Measurements from ENCODE around the gene OR5K4. TPM values are rescaled to one million over a fixed set of nuclear protein-coding genes. Genes with fewer than 3 reads are reported as not detected.

OR5K4 gene, protein sequence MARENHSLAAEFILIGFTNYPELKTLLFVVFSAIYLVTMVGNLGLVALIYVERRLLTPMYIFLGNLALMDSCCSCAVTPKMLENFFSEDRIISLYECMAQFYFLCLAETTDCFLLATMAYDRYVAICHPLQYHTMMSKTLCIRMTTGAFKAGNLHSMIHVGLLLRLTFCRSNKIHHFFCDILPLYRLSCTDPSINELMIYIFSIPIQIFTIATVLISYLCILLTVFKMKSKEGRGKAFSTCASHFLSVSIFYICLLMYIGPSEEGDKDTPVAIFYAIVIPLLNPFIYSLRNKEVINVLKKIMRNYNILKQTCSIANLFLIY
- not detected for polyA plus RNA-seq (2013, experiment 1 of 2)
- polyA plus RNA-seq (2013, experiment 2 of 2): not detected

DNA sequence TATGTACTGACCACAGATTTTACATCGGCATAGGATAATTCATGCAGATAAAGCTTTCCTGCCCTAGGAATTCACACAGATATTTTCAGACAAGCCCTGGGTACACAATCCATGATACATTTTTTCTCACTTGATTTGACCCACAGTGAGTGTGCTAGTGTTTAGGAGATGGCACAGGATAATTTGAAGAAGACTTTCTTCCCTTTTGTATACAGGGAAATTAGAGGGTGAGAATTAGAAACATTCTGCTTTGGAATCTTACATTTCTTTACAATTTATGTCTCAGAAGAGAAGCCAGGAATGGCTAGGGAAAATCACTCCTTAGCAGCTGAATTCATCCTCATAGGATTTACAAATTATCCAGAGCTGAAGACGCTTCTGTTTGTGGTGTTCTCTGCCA is at the start of gene OR5K4:
Gene OR5K4 (plus strand): TSS at position 301 of the 400 bp plus-strand sequence. CDS start 0 bp downstream, at position 301.
- Histone ChIP-seq H4K8ac (ENCODE audit: low read length) (no peak within 1 kb of the TSS), H3K4ac (ENCODE audit: low read depth in 1 of 2, low read length in 2 of 2) (no peak within 1 kb of the TSS), H2BK120ac (ENCODE audit: low read depth, low read length) (no peak within 1 kb of the TSS), H3K4me3 (ENCODE audit: insufficient read depth in 1 of 2, low read depth in 1 of 2, low read length in 2 of 2) (no peak within 1 kb of the TSS), H2AK5ac (ENCODE audit: low read length, severe bottlenecking) (no peak within 1 kb of the TSS), H4K91ac (ENCODE audit: low read length) (no peak within 1 kb of the TSS), H3K9me3 (ENCODE audit: control insufficient read depth, low read length) (peaks cover 3% of the 10 kb centered on the region), H2BK5ac (ENCODE audit: low read depth, low read length, poor library complexity, severe bottlenecking) (no peak within 1 kb of the TSS), H3K23ac (ENCODE audit: low read length in 2 of 2) (no peak within 1 kb of the TSS), H3K27ac (ENCODE audit: low read length, poor library complexity, severe bottlenecking) (no peak within 1 kb of the TSS), H3K79me1 (replicated peaks; ENCODE audit: low read length, poor library complexity, severe bottlenecking) (no peaks in the 10 kb centered on the region), H3K36me3 (ENCODE audit: control insufficient read depth in 1 of 2, insufficient read depth in 2 of 2, low read depth in 1 of 2, low read length in 2 of 2) (no peaks in the 10 kb centered on the region), H3K18ac (ENCODE audit: low read depth in 1 of 2, low read length in 2 of 2) (no peak within 1 kb of the TSS), H2BK15ac (ENCODE audit: low read depth, poor library complexity, severe bottlenecking) (no peak within 1 kb of the TSS), H2AFZ (ENCODE audit: low read depth, low read length) (no peak within 1 kb of the TSS), H3K14ac (ENCODE audit: low read length in 2 of 2) (no peak within 1 kb of the TSS), H3K4me1 (ENCODE audit: control insufficient read depth, insufficient read depth, low read depth, low read length) (no peaks in the 10 kb centered on the region), H3K4me2 (ENCODE audit: low read length, poor library complexity, severe bottlenecking) (no peak within 1 kb of the TSS), H2BK12ac (ENCODE audit: low read length in 2 of 2) (no peak within 1 kb of the TSS), H3K9ac (ENCODE audit: low read length) (no peak within 1 kb of the TSS), H3K27me3 (ENCODE audit: control insufficient read depth in 1 of 2, insufficient read depth in 1 of 2, low read length in 2 of 2) (peaks cover 0 to 3% of the 10 kb centered on the region in 2 experiments)
- DNase-seq: no peak
- 82% methylated on average over 1 of the region's 2 CpGs for WGBS

DNA sequence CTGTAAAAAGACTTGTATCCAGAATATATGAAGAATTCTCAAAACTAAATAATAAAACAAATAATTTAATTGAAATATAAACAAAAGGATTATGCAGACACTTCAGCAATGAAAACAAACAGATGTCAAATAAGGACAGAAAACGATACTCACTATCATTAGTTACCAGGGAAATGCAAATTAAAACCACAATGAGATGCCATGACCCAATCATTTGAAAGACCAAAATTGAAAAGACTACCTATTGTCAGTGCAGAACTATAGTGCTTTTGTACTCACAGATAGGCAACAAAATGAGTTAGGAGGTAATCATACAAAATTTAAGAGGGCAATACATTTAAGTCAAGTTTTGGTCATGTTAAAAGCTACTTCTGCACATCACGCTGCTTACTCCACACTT is 31.6 kb upstream of the OR5K4 start:
- WGBS: 73% methylated on average over 1 of the region's 2 CpGs
- Histone ChIP-seq H3K18ac (ENCODE audit: low read depth in 1 of 2, low read length in 2 of 2) (no peak overlapping the region), H3K4ac (ENCODE audit: low read depth in 1 of 2, low read length in 2 of 2) (no peak overlapping the region), H2AK5ac (ENCODE audit: low read length, severe bottlenecking) (no peak overlapping the region), H2BK12ac (ENCODE audit: low read length in 2 of 2) (no peak overlapping the region), H2BK5ac (ENCODE audit: low read depth, low read length, poor library complexity, severe bottlenecking) (no peak overlapping the region), H3K4me3 (ENCODE audit: insufficient read depth in 1 of 2, low read depth in 1 of 2, low read length in 2 of 2) (no peak overlapping the region), H3K36me3 (ENCODE audit: control insufficient read depth in 1 of 2, insufficient read depth in 2 of 2, low read depth in 1 of 2, low read length in 2 of 2) (no peaks in the 10 kb centered on the region), H3K9me3 (ENCODE audit: control insufficient read depth, low read length) (no peaks in the 10 kb centered on the region), H3K79me1 (replicated peaks; ENCODE audit: low read length, poor library complexity, severe bottlenecking) (no peaks in the 10 kb centered on the region), H2BK15ac (ENCODE audit: low read depth, poor library complexity, severe bottlenecking) (no peak overlapping the region), H3K9ac (ENCODE audit: low read length) (no peak overlapping the region), H2BK120ac (ENCODE audit: low read depth, low read length) (no peak overlapping the region), H3K4me2 (ENCODE audit: low read length, poor library complexity, severe bottlenecking) (no peak overlapping the region), H3K4me1 (ENCODE audit: control insufficient read depth, insufficient read depth, low read depth, low read length) (peaks cover 3% of the 10 kb centered on the region), H3K23ac (ENCODE audit: low read length in 2 of 2) (no peak overlapping the region), H2AFZ (ENCODE audit: low read depth, low read length) (no peak overlapping the region), H3K27me3 (ENCODE audit: control insufficient read depth in 1 of 2, insufficient read depth in 1 of 2, low read length in 2 of 2) (peaks cover 5 to 8% of the 10 kb centered on the region in 2 experiments), H3K14ac (ENCODE audit: low read length in 2 of 2) (no peak overlapping the region), H4K91ac (ENCODE audit: low read length) (no peak overlapping the region), H4K8ac (ENCODE audit: low read length) (no peak overlapping the region), H3K27ac (ENCODE audit: low read length, poor library complexity, severe bottlenecking) (no peak overlapping the region)
- DNase-seq: no peak

DNA sequence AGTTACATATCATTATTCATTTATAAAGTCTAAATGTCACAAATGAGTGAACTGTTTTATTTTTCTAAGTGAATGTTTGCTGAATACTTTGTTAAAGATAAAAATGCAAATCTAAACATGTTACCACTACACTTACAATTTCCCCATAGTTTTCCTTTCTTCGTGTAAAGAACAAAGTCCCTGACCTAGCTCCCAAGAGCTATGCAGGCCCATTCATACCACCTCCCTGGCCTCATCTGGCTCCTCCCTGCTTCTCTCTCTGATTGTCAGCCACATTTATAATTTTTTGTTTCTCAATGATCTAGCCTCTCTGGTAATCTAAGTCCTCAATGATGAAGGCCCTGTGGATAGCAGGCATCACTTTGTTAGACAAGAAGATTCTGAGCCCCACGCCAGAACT is 31.0 kb upstream of the OR5K4 start:
- no peak overlapping the region for H2BK15ac ChIP-seq (ENCODE audit: low read depth, poor library complexity, severe bottlenecking)
- 66% methylated on average over 2 of the region's 2 CpGs for WGBS
- peaks cover 3% of the 10 kb centered on the region for H3K4me1 ChIP-seq (ENCODE audit: control insufficient read depth, insufficient read depth, low read depth, low read length)
- H4K8ac ChIP-seq (ENCODE audit: low read length): no peak overlapping the region
- no peaks in the 10 kb centered on the region for H3K9me3 ChIP-seq (ENCODE audit: control insufficient read depth, low read length)
- H3K23ac ChIP-seq (ENCODE audit: low read length in 2 of 2): no peak overlapping the region
- no peak overlapping the region for H3K9ac ChIP-seq (ENCODE audit: low read length)
- H3K36me3 ChIP-seq (ENCODE audit: control insufficient read depth in 1 of 2, insufficient read depth in 2 of 2, low read depth in 1 of 2, low read length in 2 of 2): no peaks in the 10 kb centered on the region
- no peak overlapping the region for H3K4me2 ChIP-seq (ENCODE audit: low read length, poor library complexity, severe bottlenecking)
- no peak overlapping the region for H2BK5ac ChIP-seq (ENCODE audit: low read depth, low read length, poor library complexity, severe bottlenecking)
- H4K91ac ChIP-seq (ENCODE audit: low read length): no peak overlapping the region
- H3K27ac ChIP-seq (ENCODE audit: low read length, poor library complexity, severe bottlenecking): no peak overlapping the region
- H3K4ac ChIP-seq (ENCODE audit: low read depth in 1 of 2, low read length in 2 of 2): no peak overlapping the region
- H2AFZ ChIP-seq (ENCODE audit: low read depth, low read length): no peak overlapping the region
- no peak overlapping the region for H2BK120ac ChIP-seq (ENCODE audit: low read depth, low read length)
- no peak overlapping the region for H3K18ac ChIP-seq (ENCODE audit: low read depth in 1 of 2, low read length in 2 of 2)
- no peak overlapping the region for H2BK12ac ChIP-seq (ENCODE audit: low read length in 2 of 2)
- H3K14ac ChIP-seq (ENCODE audit: low read length in 2 of 2): no peak overlapping the region
- no peak overlapping the region for H3K4me3 ChIP-seq (ENCODE audit: insufficient read depth in 1 of 2, low read depth in 1 of 2, low read length in 2 of 2)
- H2AK5ac ChIP-seq (ENCODE audit: low read length, severe bottlenecking): no peak overlapping the region
- no peaks in the 10 kb centered on the region for H3K79me1 ChIP-seq (replicated peaks; ENCODE audit: low read length, poor library complexity, severe bottlenecking)
- H3K27me3 ChIP-seq (ENCODE audit: control insufficient read depth in 1 of 2, insufficient read depth in 1 of 2, low read length in 2 of 2): peaks cover 5 to 8% of the 10 kb centered on the region in 2 experiments
- DNase-seq: no peak

DNA sequence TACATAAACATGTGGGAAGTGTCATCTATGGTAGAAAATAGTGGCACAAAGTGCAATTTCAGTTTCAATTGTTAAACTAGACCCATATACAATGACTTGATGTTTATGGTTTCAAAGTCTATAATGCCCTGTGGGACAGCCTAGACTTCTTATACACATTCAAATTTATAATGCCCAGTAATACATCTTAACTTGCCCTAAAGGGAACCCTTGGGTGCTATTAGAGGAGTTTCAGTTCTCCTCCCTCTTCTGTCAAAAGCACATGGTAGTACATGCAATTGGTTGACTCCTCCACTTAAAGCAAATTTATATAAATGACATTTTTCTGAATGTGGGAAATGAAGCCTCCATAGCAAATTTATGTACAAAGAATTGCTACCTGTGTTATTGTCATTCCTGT is 30.2 kb upstream of the OR5K4 start:
- no peak overlapping the region for H3K23ac ChIP-seq (ENCODE audit: low read length in 2 of 2)
- no peak overlapping the region for H3K4ac ChIP-seq (ENCODE audit: low read depth in 1 of 2, low read length in 2 of 2)
- no peak overlapping the region for H3K14ac ChIP-seq (ENCODE audit: low read length in 2 of 2)
- no peak overlapping the region for H2BK120ac ChIP-seq (ENCODE audit: low read depth, low read length)
- H2AK5ac ChIP-seq (ENCODE audit: low read length, severe bottlenecking): no peak overlapping the region
- no peak overlapping the region for H3K18ac ChIP-seq (ENCODE audit: low read depth in 1 of 2, low read length in 2 of 2)
- H3K36me3 ChIP-seq (ENCODE audit: control insufficient read depth in 1 of 2, insufficient read depth in 2 of 2, low read depth in 1 of 2, low read length in 2 of 2): no peaks in the 10 kb centered on the region
- no peak overlapping the region for H2BK5ac ChIP-seq (ENCODE audit: low read depth, low read length, poor library complexity, severe bottlenecking)
- H2AFZ ChIP-seq (ENCODE audit: low read depth, low read length): no peak overlapping the region
- no peak for DNase-seq
- peaks cover 3% of the 10 kb centered on the region for H3K4me1 ChIP-seq (ENCODE audit: control insufficient read depth, insufficient read depth, low read depth, low read length)
- H2BK12ac ChIP-seq (ENCODE audit: low read length in 2 of 2): no peak overlapping the region
- H3K79me1 ChIP-seq (replicated peaks; ENCODE audit: low read length, poor library complexity, severe bottlenecking): no peaks in the 10 kb centered on the region
- H3K9me3 ChIP-seq (ENCODE audit: control insufficient read depth, low read length): no peaks in the 10 kb centered on the region
- H3K4me2 ChIP-seq (ENCODE audit: low read length, poor library complexity, severe bottlenecking): no peak overlapping the region
- H2BK15ac ChIP-seq (ENCODE audit: low read depth, poor library complexity, severe bottlenecking): no peak overlapping the region
- no peak overlapping the region for H4K91ac ChIP-seq (ENCODE audit: low read length)
- H3K27me3 ChIP-seq (ENCODE audit: control insufficient read depth in 1 of 2, insufficient read depth in 1 of 2, low read length in 2 of 2): peaks cover 5 to 8% of the 10 kb centered on the region in 2 experiments
- H3K9ac ChIP-seq (ENCODE audit: low read length): no peak overlapping the region
- no peak overlapping the region for H3K4me3 ChIP-seq (ENCODE audit: insufficient read depth in 1 of 2, low read depth in 1 of 2, low read length in 2 of 2)
- no peak overlapping the region for H4K8ac ChIP-seq (ENCODE audit: low read length)
- H3K27ac ChIP-seq (ENCODE audit: low read length, poor library complexity, severe bottlenecking): no peak overlapping the region
